ENCODE measurements around the gene CYTH2. TPM values are rescaled to one million over a fixed set of nuclear protein-coding genes. Genes with fewer than 3 reads are reported as not detected.

CYTH2 gene
- total RNA-seq, 1 donor from 2014 or later = 75.2 TPM

GRCh38 chr19:48461651-48461981 lies 7.6 kb upstream of the CYTH2 start:
- Histone ChIP-seq H3K27ac (no peak overlapping the region), H3K9me3 (no peaks in the 10 kb centered on the region), H3K27me3 (ENCODE audit: low read depth) (no peaks in the 10 kb centered on the region), H3K4me3 (no peak overlapping the region), H3K4me1 (no peaks in the 10 kb centered on the region), H3K36me3 (peaks cover 9% of the 10 kb centered on the region)
- ATAC-seq (peak; percentile 19 to 29), DNase-seq (no peak)
- no peak for TF ChIP-seq CTCF (IDR thresholded peaks at IDR 0.05)
- intact Hi-C loops (cut with DNase I) = no loop called here

GRCh38 chr19:48461982-48462655 lies 7.0 kb upstream of the CYTH2 start:
- intact Hi-C loops (cut with DNase I) = no loop called here
- no peak overlapping the region for H3K27ac ChIP-seq
- H3K9me3 ChIP-seq = no peaks in the 10 kb centered on the region
- H3K4me1 ChIP-seq = no peaks in the 10 kb centered on the region
- peak; percentile 8 to 27 for ATAC-seq
- H3K36me3 ChIP-seq = peaks cover 4% of the 10 kb centered on the region
- H3K27me3 ChIP-seq (ENCODE audit: low read depth) = no peaks in the 10 kb centered on the region
- no peak overlapping the region for H3K4me3 ChIP-seq
- DNase-seq = no peak
- TF ChIP-seq CTCF (IDR thresholded peaks at IDR 0.05) = no peak

- Histone ChIP-seq H3K36me3 (peaks cover 2% of the 10 kb centered on the region), H3K27me3 (ENCODE audit: low read depth) (no peaks in the 10 kb centered on the region), H3K9me3 (no peaks in the 10 kb centered on the region), H3K4me3 (no peak overlapping the region), H3K4me1 (peaks cover 11% of the 10 kb centered on the region), H3K27ac (no peak overlapping the region)
- no peak for TF ChIP-seq CTCF (IDR thresholded peaks at IDR 0.05)
- intact Hi-C loops (cut with DNase I) = no loop called here
- no peak for ATAC-seq
- DNase-seq = no peak
Measured at GRCh38 chr19:48465215-48465614, 4.0 kb upstream of the CYTH2 start.

- no peak for ATAC-seq
- intact Hi-C loops (cut with DNase I) = no loop called here
- peaks cover 17% of the 10 kb centered on the region for H3K36me3 ChIP-seq
Measured at GRCh38 chr19:48466561-48467325, 2.4 kb upstream of the CYTH2 start.

GRCh38 chr19:48468772-48469288 lies 339 bp upstream of the CYTH2 start:
- H3K4me1 ChIP-seq = peaks cover 30% of the 10 kb centered on the region
- no peak for TF ChIP-seq CTCF (IDR thresholded peaks at IDR 0.05)
- peaks cover 38% of the 10 kb centered on the region for H3K36me3 ChIP-seq
- H3K27ac ChIP-seq = peak overlapping the region; percentile 99
- DNase-seq = peak; percentile 100
- no peaks in the 10 kb centered on the region for H3K27me3 ChIP-seq (ENCODE audit: low read depth)
- intact Hi-C loops (cut with DNase I) = no loop called here
- no peaks in the 10 kb centered on the region for H3K9me3 ChIP-seq
- peak overlapping the region; percentile 99 for H3K4me3 ChIP-seq
- peak; percentile 97 for ATAC-seq

More at GRCh38 chr19:48466561-48467325, 2.4 kb upstream of the CYTH2 start:
- no peaks in the 10 kb centered on the region for H3K9me3 ChIP-seq
- H3K4me3 ChIP-seq = no peak overlapping the region
- no peak for DNase-seq
- no peak for TF ChIP-seq CTCF (IDR thresholded peaks at IDR 0.05)
- H3K27me3 ChIP-seq (ENCODE audit: low read depth) = no peaks in the 10 kb centered on the region
- no peak overlapping the region for H3K27ac ChIP-seq
- peaks cover 21% of the 10 kb centered on the region for H3K4me1 ChIP-seq
